Stimulated activated CD4-positive, alpha-beta T cell treated with anti-CD3 and anti-CD28 coated beads, Interleukin-1b, Interleukin-23, amount 100 ng/mL, for 24 hours (primary cell): ENCODE results near the gene RPL13.
"Not testable (repeated sequence)": the region's sequence is repeated elsewhere in the genome, so short reads cannot be mapped to it uniquely, and the experiment has no call there.

Experiments used
- DNase-seq, 4 experiments: peaks; one replicate each; pipeline ENCODE4 v3.0.0-alpha.2; 2020; ENCODE audit warnings: low read depth in 4 of 4, low spot score in 1 of 4

Gene RPL13

GRCh38 chr16:89576153-89577054, 15.9 kb downstream of the RPL13 start:
- DNase-seq, result no peak

- DNase-seq, result no peak
These were observed 16.7 kb downstream of the RPL13 start for GRCh38 chr16:89577055-89577759.

GRCh38 chr16:89579351-89579750, 18.9 kb downstream of the RPL13 start:
- no peak for DNase-seq

DNA sequence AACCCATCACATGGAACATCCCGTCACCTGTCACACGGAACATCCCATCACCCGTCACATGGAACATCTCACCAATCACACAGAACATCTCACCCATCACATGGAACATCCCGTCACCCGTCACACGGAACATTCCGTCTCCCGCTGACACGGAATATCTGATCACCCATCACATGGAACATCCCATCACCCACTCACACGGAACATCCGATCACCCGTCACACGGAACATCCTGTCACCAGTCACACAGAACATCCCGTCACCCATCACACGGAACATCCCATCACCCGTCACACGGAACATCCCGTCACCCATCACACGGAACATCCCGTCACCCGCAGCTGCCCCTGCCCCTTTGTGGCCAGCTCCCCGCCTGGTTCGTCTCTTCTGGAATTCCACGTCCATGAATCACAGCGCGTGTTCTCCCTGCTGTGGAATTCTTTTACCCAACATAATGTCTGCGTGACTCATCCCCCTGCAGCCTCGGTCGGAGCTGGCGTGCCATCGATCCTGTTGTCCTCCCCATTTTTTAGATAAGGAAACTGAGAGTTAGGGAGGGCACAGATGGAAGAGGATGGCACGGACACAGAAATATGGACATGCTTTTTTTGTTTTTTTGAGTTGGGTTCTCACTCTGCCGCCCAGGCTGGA, 20.7 kb downstream of the RPL13 start:
- no peak for DNase-seq

- no peak for DNase-seq
These were observed 21.5 kb downstream of the RPL13 start for GRCh38 chr16:89581861-89582563.

DNA sequence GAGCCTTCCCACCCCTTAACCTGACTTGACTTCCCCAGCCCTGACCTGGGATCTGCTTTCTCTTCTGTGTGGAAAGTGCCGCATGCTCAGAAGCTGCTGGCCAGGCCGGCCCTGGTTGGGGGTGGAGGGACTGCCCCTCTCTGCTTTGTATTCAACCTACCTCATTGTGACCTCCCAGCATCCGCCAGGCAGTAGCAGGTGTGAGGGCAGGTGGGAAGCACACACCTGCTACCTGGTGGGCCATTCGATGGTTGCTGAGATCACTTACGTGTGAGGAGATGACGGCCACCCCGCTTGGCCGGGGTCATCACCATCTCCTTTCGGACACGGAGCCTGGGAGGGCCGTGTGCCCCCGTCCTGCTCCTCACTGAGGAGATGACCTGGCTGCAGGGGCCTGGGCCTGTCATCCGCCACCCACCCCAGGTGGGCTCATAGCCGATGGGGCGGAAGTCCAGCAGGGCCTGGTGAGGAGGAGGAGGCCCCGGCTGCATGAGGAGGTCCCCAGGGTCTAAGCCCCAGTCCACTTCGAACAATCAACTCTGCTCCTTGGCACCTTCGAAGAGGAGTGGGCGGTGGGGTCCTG, 22.2 kb downstream of the RPL13 start:
- no peak for DNase-seq

- no peak for DNase-seq
These were observed 22.9 kb downstream of the RPL13 start for GRCh38 chr16:89583197-89583894.

- no peak for DNase-seq
These were observed 23.6 kb downstream of the RPL13 start for GRCh38 chr16:89583895-89584644.

- DNase-seq, result no peak
These were observed 24.5 kb downstream of the RPL13 start for GRCh38 chr16:89584768-89585549.

DNA sequence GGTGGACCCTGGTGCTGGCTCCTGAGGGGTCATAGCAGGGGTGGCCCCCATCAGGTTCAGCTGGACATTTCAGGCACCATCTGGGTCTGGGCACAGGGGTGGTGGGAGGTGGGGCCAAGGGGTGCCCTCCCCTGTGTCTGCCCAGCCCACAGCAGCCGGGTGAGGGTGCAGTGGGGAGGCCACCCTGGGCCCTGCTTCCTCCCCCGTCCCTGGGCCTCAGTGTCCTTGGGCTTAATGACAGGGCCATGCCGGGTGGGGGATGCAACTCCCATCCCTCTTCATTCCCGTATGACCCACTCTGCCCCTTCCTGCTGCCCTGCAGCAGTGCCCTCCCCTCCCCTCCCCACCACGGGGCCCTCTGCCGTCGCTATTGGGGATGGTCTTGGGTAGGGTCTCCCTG, 25.7 kb downstream of the RPL13 start:
- no peak for DNase-seq

- no peak for DNase-seq
These were observed 26.4 kb downstream of the RPL13 start for GRCh38 chr16:89586853-89587252.

- DNase-seq, result not testable (repeated sequence)
These were observed 27.2 kb downstream of the RPL13 start for GRCh38 chr16:89587676-89588075.

DNA sequence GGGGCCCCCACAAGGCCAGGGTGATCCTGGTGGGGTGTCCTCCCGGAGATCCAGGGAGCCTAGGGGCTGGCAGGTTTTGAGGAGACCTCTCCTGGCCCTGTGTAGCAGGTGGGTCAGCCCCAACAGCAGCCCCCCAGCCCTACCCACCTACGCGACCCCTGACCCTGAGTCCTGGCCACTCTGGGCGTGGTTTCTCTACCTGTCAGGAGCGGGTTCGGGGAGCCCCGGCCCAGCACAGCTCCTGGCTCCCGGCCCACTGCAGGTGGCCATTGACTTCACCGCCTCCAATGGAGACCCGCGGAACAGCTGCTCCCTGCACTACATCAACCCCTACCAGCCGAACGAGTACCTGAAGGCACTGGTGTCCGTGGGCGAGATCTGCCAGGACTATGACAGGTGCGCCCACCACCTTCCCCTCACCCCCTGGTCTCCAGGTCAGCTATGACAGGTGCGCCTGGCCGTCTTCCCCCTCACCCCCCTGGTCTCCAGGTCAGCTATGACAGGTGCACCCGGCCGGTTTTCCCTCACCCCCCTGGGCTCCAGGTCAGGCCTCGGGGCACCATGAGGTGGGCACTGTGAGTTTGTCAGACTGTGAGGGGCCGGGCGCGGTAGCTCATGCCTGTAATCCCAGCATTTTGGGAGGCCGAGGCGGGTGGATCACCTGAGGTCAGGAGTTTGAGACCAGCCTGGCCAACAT, 28.1 kb downstream of the RPL13 start:
- DNase-seq, result no peak

GRCh38 chr16:89589241-89589926, 28.9 kb downstream of the RPL13 start:
- DNase-seq, result no peak

GRCh38 chr16:89593841-89594240, 33.4 kb downstream of the RPL13 start:
- DNase-seq, result no peak

DNA sequence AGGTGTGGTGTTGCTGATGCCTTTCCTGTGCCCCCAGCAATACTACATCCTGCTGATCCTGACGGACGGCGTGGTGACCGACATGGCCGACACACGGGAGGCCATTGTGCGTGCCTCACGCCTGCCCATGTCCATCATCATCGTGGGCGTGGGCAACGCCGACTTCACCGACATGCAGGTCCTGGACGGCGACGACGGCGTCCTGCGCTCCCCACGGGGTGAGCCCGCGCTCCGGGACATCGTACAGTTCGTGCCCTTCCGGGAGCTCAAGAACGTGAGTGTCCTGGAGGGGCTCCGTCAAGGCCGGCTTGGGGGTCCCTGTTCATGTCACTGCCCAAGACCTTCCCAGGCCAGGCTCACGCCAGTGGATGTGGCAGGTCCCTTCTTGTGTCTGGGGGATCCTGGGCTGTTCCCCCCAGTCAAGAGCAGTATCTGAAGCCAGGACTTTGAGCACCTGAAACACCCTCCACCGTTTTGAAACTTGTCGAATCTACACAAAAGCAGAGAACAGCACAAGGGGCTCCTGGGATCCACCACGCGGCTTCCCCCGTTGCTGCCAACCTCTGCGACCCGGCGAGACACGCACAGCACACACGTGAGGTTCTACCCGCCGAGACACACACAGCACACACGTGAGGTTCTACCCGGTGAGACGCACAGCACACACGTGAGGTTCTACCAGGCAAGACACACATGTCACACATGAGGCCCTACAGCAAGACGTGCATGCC, 35.0 kb downstream of the RPL13 start:
- no peak for DNase-seq
